HCT116 (cell line): ENCODE measurements around the gene CKS1B. TPM values are rescaled to one million over a fixed set of nuclear protein-coding genes. Genes with fewer than 3 reads are reported as not detected.
"Not testable (repeated sequence)": the region's sequence is repeated elsewhere in the genome, so short reads cannot be mapped to it uniquely, and the experiment has no call there.

ENCODE experiments used
- ATAC-seq: fragments of 200-7000 bp; cut with Tn5 transposase; 2 replicates; pipeline ENCODE4 v1.9.1; 2020; ENCODE audit warnings: mild to moderate bottlenecking, moderate library complexity
- BruUV-seq: library from RNA; stranded (reverse); fragments of 400-500 nt; replicated peaks from 2 replicates; lab custom pipeline; 2021; lab: Mats Ljungman, UMichigan
- CTCF ChIA-PET: fragments of 300-600 bp; sonication (Branson Sonifier 250); formaldehyde crosslinking; loops from one replicate; lab custom pipeline; 2021; ENCODE audit warnings: antibody characterized with exemption; lab: Charles Lee
- POLR2A ChIA-PET: fragments of 300-600, 350-600 bp; sonication (Branson Sonifier 250); formaldehyde crosslinking; loops from one replicate; lab custom pipeline; 2021; ENCODE audit warnings: antibody characterized with exemption; lab: Charles Lee
- RAD21 ChIA-PET, 2 experiments: fragments of 300-600 bp; sonication (Branson Sonifier 250); formaldehyde crosslinking; loops; one replicate each; lab custom pipeline; 2023; ENCODE audit warnings: low total read pairs in 2 of 2; ENCODE audit not compliant: uncharacterized antibody in 2 of 2, unreplicated experiment in 2 of 2, low non-redundant PET in 1 of 2; lab: Charles Lee
- DNase-seq: peaks from one replicate; pipeline ENCODE4 v3.0.0-alpha.2; 2010; ENCODE audit warnings: low read depth, low spot score
- H2AFZ ChIP-seq: fragments of 200-600 bp; shearing (Covaris generic), sonication (generic); 2 replicates; pipeline ENCODE4 v1.6.1; 2017; ENCODE audit warnings: low read depth, mixed run types, mixed read lengths, antibody characterized with exemption, low read length; ENCODE audit not compliant: poor library complexity, severe bottlenecking
- H3K27ac ChIP-seq: 2 replicates; pipeline ENCODE4 v1.5.1; 2012; ENCODE audit warnings: low read depth, low read length
- H3K27me3 ChIP-seq: fragments of 200-600 bp; sonication (generic); 2 replicates; pipeline ENCODE4 v1.6.1; 2016; ENCODE audit warnings: mixed run types, low read length, mixed read lengths; ENCODE audit not compliant: insufficient read depth
- H3K36me3 ChIP-seq, 2 experiments: fragments of 200-500 bp in 1 of 2; fragments of 200-600 bp in 1 of 2; sonication (Bioruptor generic) in 1 of 2; sonication (generic) in 1 of 2; 2 replicates each; pipeline versions ENCODE4 v1.5.1 to v1.6.1; 2014 to 2016; ENCODE audit warnings: low read length in 2 of 2, inconsistent platforms in 1 of 2, mixed read lengths in 1 of 2, mixed run types in 1 of 2; ENCODE audit not compliant: insufficient read depth in 2 of 2, control insufficient read depth in 1 of 2
- H3K4me1 ChIP-seq, 2 experiments: fragments of 200-600 bp in 1 of 2; sonication (generic) in 1 of 2; 2 replicates each; pipeline versions ENCODE4 v1.5.1 to v1.6.1; 2012 to 2017; ENCODE audit warnings: low read length in 2 of 2, inconsistent platforms in 1 of 2, mild to moderate bottlenecking in 1 of 2, mixed read lengths in 1 of 2, mixed run types in 1 of 2, moderate library complexity in 1 of 2; ENCODE audit not compliant: insufficient read depth in 2 of 2, control insufficient read depth in 1 of 2
- H3K4me2 ChIP-seq: fragments of 200-600 bp; sonication (generic); 2 replicates; pipeline ENCODE4 v1.6.1; 2017; ENCODE audit warnings: mixed run types, low read length, mixed read lengths
- H3K4me3 ChIP-seq, 2 experiments: fragments of 200-600 bp in 1 of 2; sonication (generic) in 1 of 2; replicated peaks in 1 of 2; 2 replicates each; pipeline ENCODE4 v1.5.1; 2011 to 2016; ENCODE audit warnings: low read length in 2 of 2, control low read depth in 1 of 2, low read depth in 1 of 2, mild to moderate bottlenecking in 1 of 2, mixed read lengths in 1 of 2, mixed run types in 1 of 2
- H3K79me2 ChIP-seq: fragments of 200-600 bp; sonication (generic); 2 replicates; pipeline ENCODE4 v1.6.1; 2017; ENCODE audit warnings: mild to moderate bottlenecking, mixed run types, low read length, moderate library complexity, mixed read lengths; ENCODE audit not compliant: insufficient read depth
- H3K9ac ChIP-seq: fragments of 200-600 bp; sonication (generic); 2 replicates; pipeline ENCODE4 v1.6.1; 2016; ENCODE audit warnings: low read length, mixed read lengths
- H3K9me2 ChIP-seq: fragments of 200-600 bp; sonication (generic), shearing (Covaris generic); 2 replicates; pipeline ENCODE4 v1.6.1; 2017; ENCODE audit warnings: mixed run types, mild to moderate bottlenecking, moderate library complexity; ENCODE audit not compliant: insufficient read depth
- H3K9me3 ChIP-seq, 2 experiments: fragments of 200-500 bp in 1 of 2; fragments of 200-600 bp in 1 of 2; sonication (Bioruptor generic) in 1 of 2; sonication (generic) in 1 of 2; 2 replicates each; pipeline ENCODE4 v1.6.1; 2014 to 2017; ENCODE audit warnings: low read length in 2 of 2, mixed read lengths in 2 of 2, inconsistent platforms in 1 of 2, low read depth in 1 of 2, mild to moderate bottlenecking in 1 of 2, mixed run types in 1 of 2, moderate library complexity in 1 of 2; ENCODE audit not compliant: control insufficient read depth in 1 of 2, insufficient read depth in 1 of 2
- H4K20me1 ChIP-seq: fragments of 200-600 bp; sonication (generic), shearing (Covaris generic); 2 replicates; pipeline ENCODE4 v1.6.1; 2017; ENCODE audit warnings: mixed run types, mild to moderate bottlenecking, moderate library complexity; ENCODE audit not compliant: insufficient read depth
- FOSL1 ChIP-seq: IDR thresholded peaks from 2 replicates; pipeline ENCODE4 v1.6.1; 2012; ENCODE audit warnings: low read depth
- POLR2A ChIP-seq: IDR thresholded peaks from 2 replicates; pipeline ENCODE4 v1.7.0; 2011; ENCODE audit warnings: borderline replicate concordance; ENCODE audit not compliant: insufficient read depth, insufficient read length; ENCODE audit errors: extremely low read depth
- YY1 ChIP-seq: IDR thresholded peaks from 2 replicates; pipeline ENCODE4 v1.6.1; 2011; ENCODE audit warnings: low read length, low read depth, moderate library complexity, mild to moderate bottlenecking; ENCODE audit not compliant: insufficient replicate concordance; ENCODE audit errors: extremely low read depth
- ZBTB33 ChIP-seq: IDR thresholded peaks from 2 replicates; pipeline ENCODE4 v1.6.1; 2011; ENCODE audit warnings: mild to moderate bottlenecking, low read length, moderate library complexity; ENCODE audit not compliant: insufficient replicate concordance; ENCODE audit errors: extremely low read depth
- ZNF274 ChIP-seq: fragments of 200-500 bp; sonication (Bioruptor generic); IDR thresholded peaks from 2 replicates; pipeline ENCODE4 v1.6.1; 2014; ENCODE audit warnings: mild to moderate bottlenecking, low read depth, low read length, inconsistent platforms
- intact Hi-C: fragments of 100-400 bp; cut with micrococcal nuclease; formaldehyde crosslinking; loops from 2 replicates; pipeline ENCODE4 v1.10.0; 2022
- total RNA-seq: library from RNA; stranded (reverse); gene quantifications from one replicate; pipeline ENCODE4 v1.2.1, GENCODE V29; 2021; ENCODE audit not compliant: unreplicated experiment

CKS1B gene
- total RNA-seq, 1 experiment from 2014 or later = 229 TPM

GRCh38 chr1:154983776-154984466 is 9.4 kb downstream of the CKS1B start:
- no peaks in the 10 kb centered on the region for H3K9me2 ChIP-seq
- POLR2A ChIA-PET = interaction anchor here (0.6 to 3.7 kb wide), 7 partner anchors 9 to 55 kb away, joined by 3 to 46 read pairs (median 4); partner anchors contain the start of genes LENEP, PMVK and SHC1
- peak overlapping the region; percentile 93 for H3K4me2 ChIP-seq
- H3K27me3 ChIP-seq = no peaks in the 10 kb centered on the region
- no peak overlapping the region for H2AFZ ChIP-seq
- peaks cover 77% of the 10 kb centered on the region for H3K79me2 ChIP-seq
- DNase-seq = no peak
- no peaks in the 10 kb centered on the region for H3K9me3 ChIP-seq
- intact Hi-C loops = no loop called here
- H3K4me3 ChIP-seq = peak overlapping the region; percentile 84 to 92
- CTCF ChIA-PET = interaction anchor here (1.3 to 3.2 kb wide), 5 partner anchors 10 to 210 kb away, joined by 3 to 25 read pairs (median 4); partner anchors contain the start of gene CKS1B
- ATAC-seq = no peak
- BruUV-seq = no TSS peak
- H3K4me1 ChIP-seq = peaks cover 10 to 26% of the 10 kb centered on the region in 2 experiments; a peak in 3 of 4 replicates
- H3K27ac ChIP-seq = peak overlapping the region; percentile 68
- RAD21 ChIA-PET = interaction anchor here in 1 of 2 experiments (1.1 kb wide), 1 partner anchor 10 kb away, joined by 3 read pairs; no protein-coding TSS in a partner anchor
- H3K9ac ChIP-seq = peak overlapping the region; percentile 90
- TF ChIP-seq POLR2A (no peak), FOSL1 (no peak), YY1 (no peak), ZBTB33 (no peak), ZNF274 (no peak)
- H4K20me1 ChIP-seq = no peaks in the 10 kb centered on the region
- H3K36me3 ChIP-seq = peaks cover 19 to 28% of the 10 kb centered on the region in 2 experiments; a peak in 3 of 4 replicates

GRCh38 chr1:154986736-154987135 is 12.3 kb downstream of the CKS1B start:
- H4K20me1 ChIP-seq, H3K9me2 ChIP-seq, intact Hi-C loops, H3K9me3 ChIP-seq, BruUV-seq, DNase-seq, H3K9ac ChIP-seq, H2AFZ ChIP-seq, H3K27ac ChIP-seq, POLR2A ChIA-PET, H3K4me2 ChIP-seq, H3K4me3 ChIP-seq, H3K27me3 ChIP-seq, CTCF ChIA-PET, ATAC-seq, RAD21 ChIA-PET: not testable (repeated sequence)
- H3K36me3 ChIP-seq = peaks cover 12 to 25% of the 10 kb centered on the region in 2 experiments; a peak in 3 of 4 replicates
- peaks cover 65% of the 10 kb centered on the region for H3K79me2 ChIP-seq
- peaks cover 10 to 19% of the 10 kb centered on the region in 2 experiments; a peak in 3 of 4 replicates for H3K4me1 ChIP-seq
